Upper lobe of left lung (tissue), 4 donors: ENCODE data around the gene LAMC1.

Experiments used
- CTCF ChIP-seq, 6 experiments: fragments of 450-650 bp in 4 of 6; fragments of 200-600 bp in 2 of 6; sonication (generic) in 2 of 6; IDR thresholded peaks; one replicate each; pipeline ENCODE4 v1.5.1; 2016 to 2019; ENCODE audit warnings: antibody characterized with exemption in 6 of 6
- EP300 ChIP-seq, 4 donors: sonication (generic); formaldehyde crosslinking; IDR thresholded peaks; one replicate each; pipeline ENCODE4 v1.5.1; 2017; ENCODE audit warnings: antibody characterized with exemption in 4 of 4, control low read depth in 2 of 4
- POLR2A ChIP-seq, 4 donors: fragments of 450-650 bp; IDR thresholded peaks; one replicate each; pipeline ENCODE4 v1.5.1; 2016 to 2017; ENCODE audit warnings: antibody characterized with exemption in 4 of 4, mild to moderate bottlenecking in 2 of 4
- POLR2AphosphoS5 ChIP-seq, 2 donors: sonication (generic); formaldehyde crosslinking; IDR thresholded peaks; one replicate each; pipeline ENCODE4 v1.5.1; 2017; ENCODE audit warnings: antibody characterized with exemption in 2 of 2

GRCh38 chr1:183150445-183150844, 127.2 kb downstream of the LAMC1 start:
- TF ChIP-seq CTCF (IDR thresholded peaks at IDR 0.05): no peak
- no peak for TF ChIP-seq POLR2A (IDR thresholded peaks at IDR 0.05)
- no peak for TF ChIP-seq EP300 (IDR thresholded peaks at IDR 0.05)
- TF ChIP-seq POLR2AphosphoS5 (IDR thresholded peaks at IDR 0.05): no peak
